ENCODE measurements around the gene CELA2A.
A peak's percentile ranks its signal among the peaks of the same experiment; 100 is the strongest.
"Not testable (repeated sequence)": the region's sequence is repeated elsewhere in the genome, so short reads cannot be mapped to it uniquely, and the experiment has no call there.

The CELA2A gene

DNA sequence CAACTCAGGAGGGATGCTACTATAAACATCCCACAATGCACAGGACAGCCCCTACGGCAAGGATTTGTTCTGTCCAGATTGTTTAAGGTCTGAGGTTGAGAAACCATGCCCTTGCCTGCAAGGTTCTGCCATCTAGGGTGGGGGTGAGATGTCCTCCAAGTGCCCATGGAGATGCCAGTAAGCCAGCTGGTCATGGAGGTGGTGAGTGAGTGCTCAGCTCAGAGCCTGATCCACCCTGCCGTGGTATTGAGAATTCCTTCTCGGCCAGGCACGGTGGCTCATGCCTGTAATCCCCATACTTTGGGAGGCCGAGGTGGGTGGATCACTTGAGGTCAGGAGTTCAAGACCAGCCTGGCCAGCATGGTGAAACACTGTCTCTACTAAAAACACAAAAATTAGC, 31.6 kb upstream of the CELA2A start:
- DNase-seq (ENCODE audit: low spot score) = no peak

DNA sequence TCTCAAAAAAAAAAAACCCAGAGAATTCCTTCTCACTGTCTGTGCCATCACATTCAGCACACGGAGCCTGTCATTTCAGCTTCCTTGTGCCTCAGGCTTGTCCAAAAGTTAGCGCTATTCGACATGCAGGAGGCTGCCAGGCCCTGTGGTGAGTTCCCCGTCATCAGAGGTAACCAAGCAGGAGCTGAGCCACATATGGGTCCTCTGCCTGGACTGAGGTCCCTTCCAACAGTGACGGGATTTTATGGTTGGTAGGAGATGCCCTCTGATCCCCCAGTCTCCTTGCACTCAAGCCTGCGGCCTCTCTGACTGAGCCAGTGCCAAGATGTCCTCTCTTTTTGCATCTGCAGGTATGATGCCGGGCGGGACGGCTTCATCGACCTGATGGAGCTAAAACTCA, 31.0 kb upstream of the CELA2A start:
- DNase-seq (ENCODE audit: low spot score) = no peak

GRCh38 chr1:15425958-15426357, 30.6 kb upstream of the CELA2A start:
- DNase-seq (ENCODE audit: low spot score) = no peak

- DNase-seq (ENCODE audit: low spot score) = no peak
These were observed 29.8 kb upstream of the CELA2A start for GRCh38 chr1:15426492-15427279.

- no peak for DNase-seq (ENCODE audit: low spot score)
These were observed 29.3 kb upstream of the CELA2A start for GRCh38 chr1:15427280-15427666.

DNA sequence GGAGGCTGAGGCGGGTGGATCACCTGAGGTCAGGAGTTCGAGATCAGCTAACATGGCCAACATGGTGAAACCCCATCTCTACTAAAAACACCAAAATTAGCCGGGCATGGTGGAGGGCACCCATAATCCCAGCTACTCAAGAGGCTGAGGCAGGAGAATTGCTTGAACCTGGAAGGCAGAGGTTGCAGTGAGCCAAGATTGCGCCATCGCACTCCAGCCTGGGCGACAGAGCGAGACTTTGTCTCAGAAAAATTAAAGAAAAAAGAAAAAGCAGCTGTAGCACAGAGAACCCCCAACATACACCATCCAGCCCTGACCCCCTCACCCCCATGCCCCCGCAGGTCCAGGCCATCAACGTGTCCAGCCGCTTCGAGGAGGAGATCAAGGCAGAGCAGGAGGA, 28.3 kb upstream of the CELA2A start:
- DNase-seq (ENCODE audit: low spot score) = not testable (repeated sequence)

DNA sequence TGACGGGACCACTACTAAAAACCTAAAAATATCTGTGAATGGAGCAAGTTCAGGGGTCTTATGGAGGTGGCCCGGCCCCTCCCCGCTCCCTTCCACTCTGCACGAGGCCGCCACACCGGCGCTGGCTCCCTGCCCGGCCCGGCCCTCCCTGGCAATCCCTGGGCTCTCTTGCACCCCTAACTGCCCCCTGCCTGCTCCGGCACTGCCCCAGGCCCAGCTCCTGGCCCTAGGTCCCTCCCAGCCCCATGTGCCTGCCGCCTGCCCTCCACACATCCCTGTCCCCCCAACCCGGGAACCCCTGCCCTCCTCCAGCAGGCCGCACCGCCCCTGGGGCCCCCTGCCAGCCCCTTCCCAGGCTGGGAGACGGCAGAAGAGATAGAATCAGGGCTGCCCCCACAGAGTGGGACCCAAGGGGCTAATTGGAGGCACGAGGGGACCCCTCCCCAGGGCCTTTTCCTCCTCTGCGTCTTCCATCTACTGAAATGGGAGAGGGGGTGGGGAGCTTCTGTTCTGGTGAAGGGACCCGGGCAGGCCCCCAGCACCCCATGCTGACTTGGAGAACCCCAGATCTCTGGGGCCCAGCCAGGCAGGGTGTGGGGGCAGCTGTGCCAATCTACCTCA, 27.6 kb upstream of the CELA2A start:
- DNase-seq (ENCODE audit: low spot score) = no peak

- DNase-seq (ENCODE audit: low spot score) = no peak
These were observed 26.8 kb upstream of the CELA2A start for GRCh38 chr1:15429701-15430149.

- peak; percentile 81 for DNase-seq (ENCODE audit: low spot score)
These were observed 25.6 kb upstream of the CELA2A start for GRCh38 chr1:15430787-15431570.

- DNase-seq (ENCODE audit: low spot score) = no peak
These were observed 25.0 kb upstream of the CELA2A start for GRCh38 chr1:15431571-15431948.

DNA sequence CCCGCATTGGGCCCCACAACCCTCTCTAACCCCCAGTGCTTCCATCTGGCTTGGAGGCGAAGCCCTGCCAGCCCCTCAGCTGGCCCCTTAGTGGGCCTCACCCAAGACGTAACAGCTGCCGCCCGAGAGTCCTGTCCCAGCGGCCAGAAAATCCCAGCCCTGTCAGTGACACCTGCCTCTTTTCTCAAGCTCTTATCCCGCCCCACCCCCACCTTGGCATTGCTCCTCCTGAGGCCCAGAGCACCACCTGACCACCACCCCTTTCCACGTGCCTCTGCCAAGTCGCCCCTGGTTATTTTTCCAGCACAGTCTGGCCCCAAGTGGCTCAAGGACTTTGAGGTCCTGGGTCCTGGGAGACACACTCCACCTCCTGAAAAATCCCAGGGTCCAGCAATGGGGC, 24.2 kb upstream of the CELA2A start:
- no peak for DNase-seq (ENCODE audit: low spot score)

DNA sequence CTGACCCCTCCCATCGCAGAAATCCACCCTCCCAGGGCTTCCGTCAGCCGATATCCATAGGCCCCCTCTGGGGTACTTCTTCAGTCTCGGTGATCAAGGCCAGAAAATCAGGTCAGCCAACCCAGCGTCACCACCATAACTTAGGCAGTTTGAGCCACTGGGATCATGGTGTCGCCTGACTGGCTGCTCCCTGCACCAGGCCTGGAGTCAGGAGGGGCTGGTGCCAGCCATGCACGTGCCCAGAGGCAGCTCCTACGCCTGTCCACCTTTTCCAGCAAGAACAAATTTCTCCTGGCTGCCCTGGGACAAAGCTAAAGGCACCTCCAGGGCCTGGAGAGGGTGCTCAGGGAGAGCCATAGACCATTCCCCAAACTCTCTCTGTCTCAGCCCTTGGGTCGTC, 23.1 kb upstream of the CELA2A start:
- no peak for DNase-seq (ENCODE audit: low spot score)

DNA sequence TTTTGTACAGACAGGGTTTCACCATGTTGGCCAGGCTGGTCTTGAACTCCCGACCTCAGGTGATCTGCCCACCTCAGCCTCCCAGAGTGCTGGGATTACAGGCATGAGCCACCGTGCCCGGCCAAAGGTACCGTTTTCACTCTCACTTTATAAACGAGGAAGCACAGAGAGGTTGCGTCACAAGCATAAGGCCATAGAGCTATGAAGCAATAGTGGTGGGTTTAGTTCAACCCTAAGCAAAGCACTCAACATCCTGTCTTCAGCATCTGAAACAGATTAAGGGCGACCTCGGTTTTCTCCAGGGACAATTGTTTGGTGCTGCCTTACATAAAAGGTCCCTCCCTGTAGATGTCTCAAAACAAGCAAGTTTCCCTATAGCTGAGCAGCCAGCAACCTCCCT, 21.8 kb upstream of the CELA2A start:
- not testable (repeated sequence) for DNase-seq (ENCODE audit: low spot score)

- DNase-seq (ENCODE audit: low spot score) = no peak
These were observed 21.1 kb upstream of the CELA2A start for GRCh38 chr1:15435239-15436077.

DNA sequence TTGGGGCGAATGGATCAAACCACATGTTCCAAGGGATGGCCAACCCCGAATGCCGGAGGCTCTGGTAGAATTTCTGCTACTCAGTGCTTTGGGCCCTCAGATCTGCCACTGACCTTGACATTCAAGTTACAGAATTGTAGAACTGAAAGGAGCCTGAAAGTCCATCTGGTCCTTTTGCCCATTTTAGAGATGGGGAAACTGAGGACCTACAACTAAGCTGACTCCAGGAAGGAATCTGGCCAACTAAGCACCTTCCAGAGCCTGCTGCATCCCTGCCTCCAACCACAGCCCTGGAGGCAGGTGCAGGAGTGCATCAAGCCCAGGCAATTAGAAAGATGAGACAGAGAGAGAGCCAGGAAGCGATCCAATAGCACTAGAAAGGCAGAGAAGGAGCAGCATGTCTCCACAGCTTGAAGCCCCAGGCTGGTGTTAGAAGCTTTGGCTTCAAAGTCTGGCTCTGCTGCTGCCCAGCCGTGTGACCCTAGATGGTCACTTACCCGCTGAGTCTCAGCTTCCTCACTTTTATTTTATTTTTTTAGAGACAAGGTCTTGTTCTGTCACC, 19.6 kb upstream of the CELA2A start:
- DNase-seq (ENCODE audit: low spot score) = no peak

GRCh38 chr1:15439325-15439724, 17.2 kb upstream of the CELA2A start:
- no peak for DNase-seq (ENCODE audit: low spot score)

- no peak for DNase-seq (ENCODE audit: low spot score)
These were observed 16.2 kb upstream of the CELA2A start for GRCh38 chr1:15440357-15440756.

DNA sequence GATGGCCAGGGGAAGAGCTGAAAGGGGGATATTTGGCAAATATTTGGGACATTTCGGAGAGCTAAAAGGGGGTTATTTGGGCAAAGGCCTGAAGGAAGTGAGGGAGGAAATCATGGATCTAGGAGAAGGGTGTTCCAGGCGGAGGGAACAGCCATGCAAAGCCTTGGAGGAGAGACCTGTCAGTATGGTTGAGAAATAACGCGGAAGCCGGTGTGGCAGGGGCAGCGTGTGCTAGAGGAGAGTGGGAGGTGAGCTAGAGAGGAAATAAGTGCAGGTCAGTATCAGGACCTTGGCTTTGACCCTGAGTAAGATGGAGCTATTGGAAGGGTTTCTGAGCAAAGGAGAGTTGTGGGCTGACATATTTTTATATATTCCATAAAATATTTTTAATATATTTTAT, 15.3 kb upstream of the CELA2A start:
- no peak for DNase-seq (ENCODE audit: low spot score)

GRCh38 chr1:15442119-15442518, 14.4 kb upstream of the CELA2A start:
- DNase-seq (ENCODE audit: low spot score) = no peak

DNA sequence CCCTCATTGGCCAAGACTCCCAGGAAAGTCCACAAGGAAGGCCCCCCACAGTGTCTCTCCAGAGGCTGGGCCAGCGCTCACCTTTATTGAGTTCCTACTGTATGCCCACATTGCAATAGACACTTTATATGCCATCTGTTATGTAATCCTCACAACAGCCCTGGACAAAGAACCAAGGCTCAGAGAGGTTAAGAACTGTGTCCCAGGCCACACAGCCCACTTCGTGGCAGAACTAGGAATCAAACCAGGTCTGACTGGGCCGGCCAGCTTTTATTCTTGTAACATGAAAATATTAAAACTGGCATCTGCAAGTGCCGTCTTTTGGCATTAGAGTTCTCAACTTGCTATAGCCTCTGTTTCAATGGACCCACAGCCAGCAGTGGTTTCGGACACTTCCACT, 13.8 kb upstream of the CELA2A start:
- DNase-seq (ENCODE audit: low spot score) = no peak

- no peak for DNase-seq (ENCODE audit: low spot score)
These were observed 13.3 kb upstream of the CELA2A start for GRCh38 chr1:15443281-15443680.

Data from Ammon's horn (tissue), 1 donor.